Activated naive CD8-positive, alpha-beta T cell treated with anti-CD3 and anti-CD28 coated beads, Interleukin-2, amount 50 U/mL, for 24 hours (primary cell): ENCODE results near the gene NDE1.
"Not testable (repeated sequence)": the region's sequence is repeated elsewhere in the genome, so short reads cannot be mapped to it uniquely, and the experiment has no call there.

Experiments
- ATAC-seq: fragments of 150-1000 bp; cut with Tn5 transposase; one replicate; pipeline ENCODE4 v1.10.0; 2021
- DNase-seq: peaks from one replicate; pipeline ENCODE4 v3.0.0; 2021
- H3K27ac Mint-ChIP-seq: one replicate; pipeline ENCODE4 v1.8.0; 2021; ENCODE audit warnings: mild to moderate bottlenecking, mixed read lengths
- H3K27me3 Mint-ChIP-seq: one replicate; pipeline ENCODE4 v1.8.0; 2021; ENCODE audit warnings: mixed read lengths
- H3K36me3 Mint-ChIP-seq: one replicate; pipeline ENCODE4 v1.8.0; 2021; ENCODE audit warnings: low read depth, mixed read lengths
- H3K4me1 Mint-ChIP-seq: one replicate; pipeline ENCODE4 v1.8.0; 2021; ENCODE audit warnings: mixed read lengths
- H3K4me3 Mint-ChIP-seq: one replicate; pipeline ENCODE4 v1.8.0; 2021; ENCODE audit warnings: mild to moderate bottlenecking, moderate library complexity, mixed read lengths
- H3K9me3 Mint-ChIP-seq: one replicate; pipeline ENCODE4 v1.8.0; 2021; ENCODE audit warnings: mixed read lengths

NDE1 gene

GRCh38 chr16:15677447-15677846 is 27.4 kb downstream of the NDE1 start:
- Mint-ChIP-seq H3K9me3 (no peaks in the 10 kb centered on the region), H3K27me3 (no peaks in the 10 kb centered on the region), H3K27ac (no peak overlapping the region), H3K36me3 (peaks cover 42% of the 10 kb centered on the region), H3K4me3 (no peak overlapping the region), H3K4me1 (peaks cover 37% of the 10 kb centered on the region)
- DNase-seq (no peak), ATAC-seq (no peak)

- peak; percentile 44 for DNase-seq
- Mint-ChIP-seq H3K27ac (no peak overlapping the region), H3K27me3 (no peaks in the 10 kb centered on the region), H3K36me3 (peaks cover 46% of the 10 kb centered on the region), H3K4me1 (peaks cover 8% of the 10 kb centered on the region), H3K4me3 (no peak overlapping the region), H3K9me3 (no peaks in the 10 kb centered on the region)
- peak; percentile 87 for ATAC-seq
These were observed 32.1 kb downstream of the NDE1 start for GRCh38 chr16:15682105-15682570.

- Mint-ChIP-seq H3K36me3 (peaks cover 53% of the 10 kb centered on the region), H3K27ac (no peak overlapping the region), H3K4me3 (no peak overlapping the region), H3K4me1 (peaks cover 6% of the 10 kb centered on the region), H3K27me3 (no peaks in the 10 kb centered on the region), H3K9me3 (no peaks in the 10 kb centered on the region)
- DNase-seq (no peak), ATAC-seq (no peak)
These were observed 36.2 kb downstream of the NDE1 start for GRCh38 chr16:15686287-15686686.

- Mint-ChIP-seq H3K4me3 (no peak overlapping the region), H3K36me3 (peaks cover 53% of the 10 kb centered on the region), H3K9me3 (no peaks in the 10 kb centered on the region), H3K27ac (no peak overlapping the region), H3K4me1 (no peaks in the 10 kb centered on the region), H3K27me3 (no peaks in the 10 kb centered on the region)
- ATAC-seq (no peak), DNase-seq (no peak)
These were observed 39.2 kb downstream of the NDE1 start for GRCh38 chr16:15689290-15689689.

GRCh38 chr16:15690296-15690695 is 40.3 kb downstream of the NDE1 start:
- Mint-ChIP-seq H3K27me3 (no peaks in the 10 kb centered on the region), H3K27ac (no peak overlapping the region), H3K36me3 (peaks cover 55% of the 10 kb centered on the region), H3K4me1 (no peaks in the 10 kb centered on the region), H3K9me3 (no peaks in the 10 kb centered on the region), H3K4me3 (no peak overlapping the region)
- no peak for DNase-seq
- ATAC-seq, result no peak

- no peaks in the 10 kb centered on the region for H3K27me3 Mint-ChIP-seq
- peaks cover 54% of the 10 kb centered on the region for H3K36me3 Mint-ChIP-seq
- no peak overlapping the region for H3K4me3 Mint-ChIP-seq
- no peaks in the 10 kb centered on the region for H3K4me1 Mint-ChIP-seq
- no peaks in the 10 kb centered on the region for H3K9me3 Mint-ChIP-seq
- DNase-seq (no peak), ATAC-seq (no peak)
- no peak overlapping the region for H3K27ac Mint-ChIP-seq
These were observed 41.0 kb downstream of the NDE1 start for GRCh38 chr16:15691046-15691445.

- DNase-seq, ATAC-seq, H3K27ac Mint-ChIP-seq: not testable (repeated sequence)
These were observed 42.5 kb downstream of the NDE1 start for GRCh38 chr16:15692508-15692907.

GRCh38 chr16:15694499-15694898 is 44.5 kb downstream of the NDE1 start:
- DNase-seq, result no peak
- Mint-ChIP-seq H3K4me1 (no peaks in the 10 kb centered on the region), H3K27me3 (no peaks in the 10 kb centered on the region)

More at GRCh38 chr16:15692508-15692907, 42.5 kb downstream of the NDE1 start:
- H3K36me3 Mint-ChIP-seq, result peaks cover 58% of the 10 kb centered on the region
- H3K4me3 Mint-ChIP-seq, H3K9me3 Mint-ChIP-seq, H3K27me3 Mint-ChIP-seq, H3K4me1 Mint-ChIP-seq: not testable (repeated sequence)

GRCh38 chr16:15699819-15700218 is 49.8 kb downstream of the NDE1 start:
- DNase-seq (no peak), ATAC-seq (no peak)
- peaks cover 39% of the 10 kb centered on the region for H3K36me3 Mint-ChIP-seq
- H3K9me3 Mint-ChIP-seq, result no peaks in the 10 kb centered on the region
- peaks cover 15% of the 10 kb centered on the region for H3K4me1 Mint-ChIP-seq
- H3K4me3 Mint-ChIP-seq, result no peak overlapping the region
- H3K27ac Mint-ChIP-seq, result no peak overlapping the region
- H3K27me3 Mint-ChIP-seq, result no peaks in the 10 kb centered on the region

More at GRCh38 chr16:15694499-15694898, 44.5 kb downstream of the NDE1 start:
- Mint-ChIP-seq H3K27ac (no peak overlapping the region), H3K36me3 (peaks cover 50% of the 10 kb centered on the region), H3K4me3 (no peak overlapping the region), H3K9me3 (no peaks in the 10 kb centered on the region)
- no peak for ATAC-seq

GRCh38 chr16:15701367-15701766 is 51.3 kb downstream of the NDE1 start:
- ATAC-seq (no peak), DNase-seq (no peak)
- H3K27ac Mint-ChIP-seq, result no peak overlapping the region
- H3K4me3 Mint-ChIP-seq, result no peak overlapping the region
- H3K27me3 Mint-ChIP-seq, result no peaks in the 10 kb centered on the region
- H3K36me3 Mint-ChIP-seq, result peaks cover 33% of the 10 kb centered on the region
- no peaks in the 10 kb centered on the region for H3K9me3 Mint-ChIP-seq
- peaks cover 15% of the 10 kb centered on the region for H3K4me1 Mint-ChIP-seq

- Mint-ChIP-seq H3K36me3 (peaks cover 25% of the 10 kb centered on the region), H3K9me3 (no peaks in the 10 kb centered on the region), H3K4me1 (peaks cover 15% of the 10 kb centered on the region), H3K4me3 (no peak overlapping the region), H3K27me3 (no peaks in the 10 kb centered on the region), H3K27ac (peak overlapping the region; percentile 45)
- DNase-seq (no peak), ATAC-seq (no peak)
These were observed 52.2 kb downstream of the NDE1 start for GRCh38 chr16:15701975-15702970.

- Mint-ChIP-seq H3K36me3 (peaks cover 22% of the 10 kb centered on the region), H3K27me3 (no peaks in the 10 kb centered on the region), H3K27ac (peak overlapping the region; percentile 45), H3K4me1 (peaks cover 15% of the 10 kb centered on the region), H3K9me3 (no peaks in the 10 kb centered on the region), H3K4me3 (no peak overlapping the region)
- no peak for DNase-seq
- no peak for ATAC-seq
These were observed 53.1 kb downstream of the NDE1 start for GRCh38 chr16:15703029-15703736.

GRCh38 chr16:15704545-15704987 is 54.5 kb downstream of the NDE1 start:
- no peak overlapping the region for H3K4me3 Mint-ChIP-seq
- H3K36me3 Mint-ChIP-seq, result peaks cover 21% of the 10 kb centered on the region
- DNase-seq, result peak; percentile 83
- no peaks in the 10 kb centered on the region for H3K27me3 Mint-ChIP-seq
- peak; percentile 60 for ATAC-seq
- H3K4me1 Mint-ChIP-seq, result peaks cover 15% of the 10 kb centered on the region
- no peaks in the 10 kb centered on the region for H3K9me3 Mint-ChIP-seq
- H3K27ac Mint-ChIP-seq, result peak overlapping the region; percentile 6

GRCh38 chr16:15705064-15705565 is 55.1 kb downstream of the NDE1 start:
- DNase-seq (no peak), ATAC-seq (no peak)
- no peaks in the 10 kb centered on the region for H3K27me3 Mint-ChIP-seq
- H3K27ac Mint-ChIP-seq, result peak overlapping the region; percentile 35
- H3K4me3 Mint-ChIP-seq, result no peak overlapping the region
- no peaks in the 10 kb centered on the region for H3K9me3 Mint-ChIP-seq
- H3K36me3 Mint-ChIP-seq, result peaks cover 15% of the 10 kb centered on the region
- peaks cover 15% of the 10 kb centered on the region for H3K4me1 Mint-ChIP-seq
